Measurements from ENCODE around the gene SLC26A8.

DNA sequence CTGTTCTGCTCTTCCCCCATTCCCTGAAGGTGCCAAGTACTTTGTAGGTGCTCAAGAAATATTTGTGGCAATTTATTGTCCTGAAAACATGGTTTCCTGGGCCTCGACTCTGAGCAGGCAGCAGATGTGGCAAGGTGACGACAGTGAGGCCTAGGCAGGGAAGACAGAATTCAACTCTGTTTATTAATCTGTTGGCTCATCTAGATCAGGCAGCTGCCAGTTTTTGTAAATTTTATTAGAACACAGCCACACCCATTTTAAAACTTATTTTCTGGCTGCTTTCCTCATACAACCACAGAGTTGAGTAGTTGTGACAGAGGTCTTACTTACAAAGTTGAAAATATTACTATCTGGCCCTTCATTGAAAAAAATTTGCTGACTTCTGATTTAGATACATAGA lies 27.7 kb upstream of the SLC26A8 start:
- TF ChIP-seq EP300 (IDR thresholded peaks at IDR 0.05), result no peak
- TF ChIP-seq CTCF (IDR thresholded peaks at IDR 0.05), result no peak
- no peak for TF ChIP-seq POLR2A (IDR thresholded peaks at IDR 0.05; ENCODE audit: low read depth)

Data from esophagus muscularis mucosa (tissue), 4 donors.